ENCODE results near the gene MEGF11.
A peak's percentile ranks its signal among the peaks of the same experiment; 100 is the strongest.

The MEGF11 gene

GRCh38 chr15:66049353-66049752 is 204.2 kb downstream of the MEGF11 start:
- no peak for DNase-seq

DNA sequence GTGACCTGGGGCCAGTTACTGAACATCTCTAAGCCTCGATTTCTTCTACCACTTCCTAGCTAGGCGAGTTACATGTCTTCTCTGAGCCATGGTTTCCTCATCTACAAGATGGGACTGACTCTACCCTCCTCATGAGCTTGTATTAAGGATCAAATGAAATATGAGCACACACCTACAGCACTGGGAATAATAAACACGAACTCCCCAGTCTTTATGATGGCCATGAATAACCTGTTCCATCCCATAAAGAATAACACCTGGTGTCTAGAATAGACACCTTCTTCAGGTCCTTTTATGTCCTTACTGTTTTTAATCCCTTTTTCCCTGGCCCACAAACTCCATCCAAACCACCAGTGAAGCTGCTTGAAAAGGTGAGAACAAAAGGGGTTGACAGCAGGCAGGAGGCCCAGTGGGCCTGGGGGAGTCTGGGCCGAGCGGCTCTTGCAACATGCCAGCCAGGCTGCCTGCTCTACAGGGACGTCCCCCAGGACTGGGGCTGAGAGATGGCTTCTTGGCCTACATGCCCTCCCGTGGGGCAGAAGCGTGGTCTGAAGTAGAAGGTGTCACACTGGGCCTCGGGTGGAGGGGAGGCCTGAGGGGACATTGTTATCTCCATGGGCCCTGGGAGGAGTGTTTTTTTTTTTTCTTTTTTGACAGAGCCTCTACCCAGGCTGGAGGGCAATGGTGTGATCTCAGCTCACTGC is 206.1 kb downstream of the MEGF11 start:
- peak; percentile 42 for DNase-seq

GRCh38 chr15:66046751-66047150 is 206.8 kb downstream of the MEGF11 start:
- no peak for DNase-seq

- no peak for DNase-seq
Observed at GRCh38 chr15:66046326-66046725, 207.2 kb downstream of the MEGF11 start.

- DNase-seq, result no peak
Observed at GRCh38 chr15:66045542-66045941, 208.0 kb downstream of the MEGF11 start.

GRCh38 chr15:66044837-66045236 is 208.7 kb downstream of the MEGF11 start:
- DNase-seq, result no peak

GRCh38 chr15:66043264-66043663 is 210.3 kb downstream of the MEGF11 start:
- peak; percentile 45 for DNase-seq

- no peak for DNase-seq
Observed at GRCh38 chr15:66042624-66043023, 210.9 kb downstream of the MEGF11 start.

DNA sequence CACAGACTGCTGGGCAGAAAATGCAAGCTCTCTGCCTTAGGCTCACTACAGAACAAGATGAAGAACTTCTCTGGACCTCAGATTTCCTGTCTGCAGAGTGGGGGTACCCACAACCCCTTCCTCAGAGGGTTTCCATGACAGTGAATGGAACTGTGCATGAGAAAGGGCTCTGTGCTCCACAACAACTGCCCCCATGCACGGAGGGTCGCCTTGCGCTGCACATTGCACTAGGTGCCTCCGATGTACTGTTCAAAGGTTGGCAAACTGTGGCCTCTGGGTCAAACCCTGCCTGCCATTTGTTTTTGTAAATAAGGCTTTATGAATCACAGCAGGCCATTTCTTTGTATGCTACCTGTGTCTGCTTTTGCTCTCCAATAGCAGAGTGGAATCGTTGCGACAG is 212.3 kb downstream of the MEGF11 start:
- no peak for DNase-seq

- no peak for DNase-seq
Observed at GRCh38 chr15:66040211-66040892, 213.2 kb downstream of the MEGF11 start.

GRCh38 chr15:66039117-66039871 is 214.3 kb downstream of the MEGF11 start:
- DNase-seq, result no peak

DNA sequence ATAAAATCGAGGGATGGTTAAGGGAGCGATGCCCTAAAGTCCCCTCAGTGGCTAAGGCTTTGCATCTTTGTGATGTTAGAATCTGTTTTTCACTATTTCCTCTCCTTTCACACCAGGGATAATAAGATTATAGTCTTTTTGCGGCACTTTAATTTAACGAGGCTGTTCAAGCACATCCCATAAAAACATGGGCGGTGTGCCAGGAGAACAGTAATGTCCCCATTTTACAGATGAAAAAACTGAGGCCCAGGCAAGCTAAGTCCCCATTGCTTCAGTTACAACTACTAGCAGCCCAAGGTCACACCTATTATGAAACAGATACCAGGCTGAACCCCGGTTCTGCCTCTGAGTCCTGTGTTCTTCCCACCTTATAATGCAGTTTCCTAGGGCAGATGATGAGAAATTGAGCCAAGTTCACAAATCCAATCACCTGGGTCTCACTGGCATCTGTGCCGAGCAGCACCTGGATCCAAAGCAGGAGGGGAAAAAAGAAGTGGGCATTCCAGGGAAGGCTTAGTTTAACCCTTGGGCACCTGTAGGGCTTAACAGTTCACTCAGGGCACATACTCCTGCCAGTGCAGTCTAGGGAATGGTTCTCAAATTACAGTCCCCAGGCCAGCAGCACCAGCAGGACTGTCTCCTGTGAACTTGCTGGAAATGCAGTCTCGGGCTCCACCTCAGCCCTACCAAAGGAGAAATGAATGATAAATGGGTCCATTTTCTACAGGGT is 215.0 kb downstream of the MEGF11 start:
- no peak for DNase-seq

DNA sequence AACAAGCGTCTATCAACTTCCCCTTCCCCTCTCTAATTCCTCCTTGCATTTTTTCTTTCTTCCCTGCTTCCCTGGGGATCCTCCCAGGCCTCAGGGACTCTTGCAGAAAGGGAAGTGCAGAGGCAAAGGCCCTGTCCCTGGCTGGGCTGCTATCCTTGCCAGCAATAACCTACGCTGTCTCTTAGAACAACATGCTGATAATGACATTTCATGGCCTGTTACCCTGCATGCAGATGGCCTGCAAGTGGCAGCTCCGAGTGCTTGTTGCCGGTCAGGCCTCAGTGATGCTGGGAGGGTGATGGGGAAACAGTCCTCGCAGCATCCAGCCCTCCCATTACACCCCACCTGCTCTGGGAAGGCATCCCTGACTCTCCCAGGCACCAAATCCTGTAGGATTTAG is 216.7 kb downstream of the MEGF11 start:
- no peak for DNase-seq

- no peak for DNase-seq
Observed at GRCh38 chr15:66035901-66036300, 217.6 kb downstream of the MEGF11 start.

GRCh38 chr15:66033143-66033542 is 220.4 kb downstream of the MEGF11 start:
- no peak for DNase-seq

- no peak for DNase-seq
Observed at GRCh38 chr15:66032006-66032405, 221.5 kb downstream of the MEGF11 start.

DNA sequence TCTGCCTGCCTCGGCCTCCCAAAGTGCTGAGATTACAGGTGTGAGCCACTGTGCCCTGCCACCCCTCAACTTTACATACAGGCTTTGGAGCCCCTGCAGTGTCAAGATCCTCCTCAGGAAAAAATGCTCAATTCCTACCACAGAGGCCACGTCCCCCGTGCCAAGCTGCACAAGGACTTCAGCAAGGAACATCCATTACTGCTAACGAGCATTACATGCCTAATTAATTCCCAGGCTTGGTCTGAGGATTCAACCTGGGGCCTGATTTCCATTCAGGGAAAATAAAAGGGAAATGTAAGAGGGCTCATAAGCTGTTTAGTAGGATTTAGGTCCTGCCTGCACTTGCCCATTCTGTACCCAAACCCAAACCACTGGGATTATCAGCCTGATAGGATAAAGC is 222.9 kb downstream of the MEGF11 start:
- DNase-seq, result no peak

- no peak for DNase-seq
Observed at GRCh38 chr15:66029650-66030049, 223.9 kb downstream of the MEGF11 start.

GRCh38 chr15:66027268-66027805 is 226.2 kb downstream of the MEGF11 start:
- no peak for DNase-seq

GRCh38 chr15:66025972-66026371 is 227.6 kb downstream of the MEGF11 start:
- DNase-seq, result no peak

GRCh38 chr15:66025015-66025452 is 228.5 kb downstream of the MEGF11 start:
- no peak for DNase-seq

DNA sequence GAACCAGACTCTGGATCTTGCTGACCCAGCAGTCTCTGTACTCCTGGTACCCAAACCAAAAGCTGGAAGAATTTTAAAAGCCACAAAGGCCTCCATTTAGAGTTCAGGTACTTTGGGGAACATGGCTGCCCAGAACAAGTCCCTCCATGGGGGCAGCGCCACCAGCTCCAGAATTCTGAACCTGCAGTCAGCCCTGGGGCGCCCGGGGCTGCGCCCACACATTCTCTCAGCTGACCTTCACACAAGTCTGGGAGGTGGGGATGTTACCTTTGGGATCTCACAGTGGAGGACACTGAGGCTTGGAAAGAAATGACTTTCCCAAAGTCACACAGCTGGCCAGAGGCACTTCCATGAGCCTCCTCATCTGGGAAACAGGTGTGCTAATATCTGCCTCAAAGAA is 229.4 kb downstream of the MEGF11 start:
- DNase-seq, result no peak

Measured in DMS153 (cell line).